Activated CD4-positive, alpha-beta T cell treated with anti-CD3 and anti-CD28 coated beads, Interleukin-2, amount 50 U/mL, for 4 hours (primary cell): ENCODE data around the gene GBGT1.
"Not testable (repeated sequence)": the region's sequence is repeated elsewhere in the genome, so short reads cannot be mapped to it uniquely, and the experiment has no call there.

Source experiments
- DNase-seq, 2 experiments: peaks; one replicate each; pipeline ENCODE4 v3.0.0-alpha.2; 2020

GBGT1 gene

DNA sequence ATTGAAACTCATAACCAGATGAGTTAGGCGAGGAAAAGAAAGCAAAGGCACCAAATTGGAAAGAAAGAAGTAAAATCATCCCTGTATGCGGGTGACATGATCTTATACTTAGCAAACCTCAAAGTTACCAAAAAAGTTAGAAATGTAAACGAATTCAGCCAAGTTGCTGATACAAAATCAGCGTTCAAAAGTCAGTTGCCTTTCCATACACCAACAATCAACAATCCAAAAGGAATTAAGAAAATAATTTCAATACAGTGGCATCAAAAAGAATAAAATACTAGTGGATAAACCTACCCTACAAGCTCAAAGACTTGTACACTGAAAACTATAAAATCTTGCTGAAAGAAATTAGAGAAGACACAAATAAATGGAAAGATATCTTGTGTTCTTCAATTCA is 30.9 kb upstream of the GBGT1 start:
- no peak for DNase-seq

DNA sequence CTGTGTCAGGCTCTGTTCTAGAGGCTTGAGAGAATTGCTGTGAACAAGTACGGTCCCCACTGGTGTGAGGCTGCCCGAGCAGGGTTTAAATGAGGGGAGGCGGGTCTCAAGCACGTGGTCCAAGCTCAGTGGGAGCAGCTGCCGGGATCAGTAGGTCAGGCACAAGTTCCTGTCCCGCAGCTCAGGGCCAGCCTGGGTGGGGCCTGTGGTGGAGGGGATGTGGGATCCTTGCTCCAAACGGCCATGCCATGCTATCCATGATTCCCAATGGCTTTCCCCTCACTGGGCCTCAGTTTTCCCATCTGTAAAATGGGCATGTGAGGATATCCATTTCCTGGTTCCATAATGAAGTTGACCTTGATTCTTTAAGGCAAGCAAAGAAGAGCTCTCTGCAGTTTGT is 28.3 kb upstream of the GBGT1 start:
- DNase-seq, result no peak

DNA sequence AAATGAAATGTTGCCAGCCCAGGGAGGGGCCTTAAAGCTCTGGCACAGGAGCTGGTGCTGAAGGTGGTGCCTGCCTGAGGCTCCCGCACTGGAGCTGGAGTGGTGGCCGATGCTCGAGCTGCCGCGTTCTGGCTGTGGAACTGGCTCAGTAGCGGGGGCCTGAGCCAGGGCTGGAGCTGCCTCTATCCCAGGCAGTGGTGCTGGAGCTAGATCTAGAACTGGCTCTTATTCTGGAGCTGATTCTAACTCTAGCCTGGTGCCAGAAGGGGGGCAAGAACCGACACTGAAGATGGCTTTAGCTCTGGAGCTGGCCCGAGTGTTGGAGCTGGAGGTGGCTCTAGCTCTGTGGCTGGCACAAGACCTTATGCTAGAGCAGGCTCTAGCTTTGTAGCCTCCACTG is 26.1 kb upstream of the GBGT1 start:
- DNase-seq, result no peak

DNA sequence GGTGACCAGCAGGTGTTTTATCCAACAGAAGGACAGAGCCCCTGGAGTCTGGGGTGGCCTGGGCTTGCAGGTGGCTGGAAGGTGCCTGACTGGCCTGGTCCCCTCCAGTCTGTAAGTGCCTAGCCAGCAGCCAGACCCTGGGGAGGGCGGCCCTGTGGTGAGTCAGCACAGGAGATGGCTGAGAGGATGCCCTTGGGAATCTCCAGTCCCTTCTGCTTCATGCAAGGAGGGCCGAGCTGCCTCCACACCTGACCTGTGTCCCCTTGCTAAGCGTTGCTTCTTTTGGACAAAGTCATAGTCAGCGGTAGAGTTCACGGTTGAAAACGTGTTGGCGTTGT is 25.1 kb upstream of the GBGT1 start:
- DNase-seq, result no peak

DNA sequence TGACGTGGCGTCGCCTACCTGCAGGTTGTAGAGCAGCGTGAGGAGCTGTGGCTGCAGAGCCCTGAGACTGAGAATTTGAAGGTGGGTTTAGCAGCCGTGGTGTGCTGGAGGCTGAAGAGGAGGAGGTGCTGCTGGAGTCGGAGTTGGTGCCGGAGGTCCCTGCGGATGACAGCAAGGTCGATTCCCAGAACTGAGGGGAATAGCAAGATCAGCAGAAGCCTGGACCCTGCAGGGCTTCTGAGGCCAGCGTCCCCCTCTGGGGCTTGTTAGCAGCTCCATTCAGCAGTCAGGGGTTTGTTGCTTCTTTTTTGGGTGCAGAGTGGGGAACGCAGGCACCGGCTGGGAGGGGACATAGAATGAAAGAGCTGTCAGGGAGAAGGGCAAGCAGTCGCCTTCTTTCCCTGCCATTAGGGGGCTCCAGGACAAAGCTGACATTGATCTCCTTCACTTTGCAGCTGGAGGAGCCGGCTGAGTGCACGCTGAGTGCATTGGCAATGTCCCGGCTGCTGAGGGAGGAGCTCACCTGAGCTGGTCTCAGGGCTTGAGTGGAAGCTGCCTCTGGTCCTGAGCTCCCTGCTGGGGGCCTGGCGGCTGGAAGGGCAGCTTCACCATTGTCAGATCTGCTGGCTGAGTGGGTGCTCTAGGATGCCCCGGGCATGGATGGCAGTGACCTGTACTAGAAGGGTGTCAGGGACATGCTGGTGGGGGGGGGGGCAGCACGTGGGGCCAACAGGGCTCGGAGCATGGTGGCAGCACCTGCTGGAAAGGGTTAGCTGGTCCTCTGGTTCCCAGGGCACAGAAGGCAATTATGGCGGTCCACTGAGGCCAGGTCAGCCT is 24.5 kb upstream of the GBGT1 start:
- no peak for DNase-seq

DNA sequence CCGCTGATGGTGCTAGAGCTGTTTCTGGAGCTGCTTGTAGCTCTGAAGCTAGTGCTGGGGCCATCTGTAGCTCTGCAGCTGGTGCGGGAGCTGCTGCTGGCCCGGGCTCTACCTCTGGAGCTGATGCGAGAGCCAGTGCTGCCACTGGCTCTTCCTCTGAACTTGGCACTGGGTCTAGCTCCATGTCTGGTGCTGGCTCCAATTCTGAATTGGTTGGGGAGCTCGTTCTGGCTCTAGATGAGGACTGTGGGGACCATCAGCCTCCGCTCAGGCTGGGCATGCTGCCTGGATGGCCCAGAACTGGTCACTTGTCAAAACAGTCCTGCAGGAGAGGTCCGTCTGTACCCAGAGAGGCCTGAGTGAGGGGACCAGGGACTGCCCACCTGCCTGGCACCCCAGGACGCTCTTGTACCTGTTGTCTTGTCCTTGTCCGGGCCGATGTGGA is 23.9 kb upstream of the GBGT1 start:
- no peak for DNase-seq

DNA sequence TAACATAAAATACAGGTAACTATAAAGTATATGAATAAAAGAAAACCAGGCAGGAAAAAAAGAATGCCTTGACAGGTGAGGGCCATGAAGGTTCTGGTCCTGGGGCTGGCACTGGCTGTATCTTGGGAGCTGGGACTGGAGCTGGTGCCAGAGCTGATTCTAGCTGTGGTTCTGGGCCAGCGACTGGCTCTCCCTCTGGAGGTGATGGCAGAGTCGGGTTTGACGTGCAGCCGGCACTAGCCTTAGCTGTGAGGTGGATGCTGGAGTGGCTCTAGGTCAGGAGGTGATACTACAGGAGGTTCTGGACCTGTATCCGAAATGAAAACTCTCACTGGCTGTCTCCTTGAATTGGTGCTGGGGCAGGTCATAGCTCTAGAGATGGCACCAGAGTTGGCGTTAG is 23.0 kb upstream of the GBGT1 start:
- DNase-seq, result no peak

DNA sequence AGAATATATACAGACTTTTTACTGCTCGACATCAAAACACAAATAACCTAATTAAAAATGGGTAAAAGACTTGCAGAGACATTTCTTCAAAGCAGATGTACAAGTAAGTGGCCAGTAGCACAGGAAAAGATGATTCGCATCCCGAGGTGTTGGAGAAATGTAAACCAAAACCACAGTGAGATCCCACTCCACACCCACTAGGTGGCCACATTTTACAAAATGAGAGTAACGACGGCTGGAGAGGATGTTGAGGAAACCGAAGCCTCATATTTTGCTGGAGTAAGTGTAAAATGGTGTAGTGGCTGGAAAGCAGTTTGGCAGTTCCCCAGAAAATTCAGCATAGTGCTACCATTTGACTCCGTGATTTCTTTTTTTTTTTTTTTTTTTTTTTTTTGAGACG is 21.3 kb upstream of the GBGT1 start:
- no peak for DNase-seq

DNA sequence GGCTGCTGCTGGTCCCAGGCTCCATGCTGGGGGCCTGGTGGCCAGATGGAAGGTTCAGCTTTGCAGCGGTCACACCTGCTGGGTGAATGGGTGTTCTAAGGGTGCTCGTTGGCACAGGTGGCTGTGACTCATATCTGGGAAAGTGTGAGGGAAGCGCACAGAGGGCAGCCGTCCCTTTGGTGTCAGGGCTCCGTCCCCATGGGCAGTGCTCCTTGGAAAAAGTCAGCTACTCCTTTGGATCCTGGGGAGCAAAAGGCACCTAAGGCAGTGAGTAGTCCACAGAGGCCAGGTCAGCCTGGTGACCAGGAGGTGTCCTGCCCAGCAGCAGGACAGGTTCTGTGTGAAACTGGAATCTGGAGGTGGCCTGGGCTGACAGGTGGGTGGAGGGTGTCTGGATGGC is 18.4 kb upstream of the GBGT1 start:
- DNase-seq, result no peak

DNA sequence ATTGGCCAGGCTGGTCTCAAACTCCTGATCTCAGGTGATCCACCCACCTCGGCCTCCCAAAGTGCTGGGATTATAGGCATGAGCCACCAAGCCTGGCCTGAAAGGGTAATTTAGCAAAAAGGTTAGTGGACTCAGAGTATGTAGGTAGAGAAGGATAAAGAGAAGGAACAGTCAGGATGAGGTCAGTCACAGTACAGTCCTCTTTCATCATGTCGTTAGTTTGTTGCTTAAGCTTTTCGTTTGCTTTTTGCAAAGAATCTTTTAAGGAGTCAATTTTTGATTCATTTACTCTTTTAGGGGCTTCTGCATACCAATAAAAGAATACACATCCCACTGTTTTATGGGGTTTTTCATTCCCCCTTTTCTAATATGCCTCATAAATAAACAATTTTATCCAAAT is 17.8 kb upstream of the GBGT1 start:
- DNase-seq, result no peak

DNA sequence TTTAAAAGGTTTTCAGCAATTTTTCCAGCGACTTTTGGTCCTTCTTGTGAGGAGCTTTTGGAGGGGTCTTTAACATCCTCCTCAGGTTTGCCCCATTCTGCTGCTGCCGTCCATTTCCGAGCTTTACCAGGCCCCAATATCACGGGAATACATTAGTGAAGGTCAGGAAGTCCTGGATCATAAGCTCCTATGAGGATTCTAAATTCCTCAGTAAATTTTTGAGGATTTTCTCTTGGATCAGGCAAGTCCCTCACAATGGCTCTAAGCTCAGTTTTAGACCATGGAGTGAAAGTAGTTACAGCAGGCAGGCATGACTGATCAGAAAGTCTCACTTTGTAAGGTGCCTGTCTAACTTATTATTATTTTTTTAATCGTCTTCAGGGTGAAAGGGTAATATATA is 17.2 kb upstream of the GBGT1 start:
- DNase-seq, result no peak

DNA sequence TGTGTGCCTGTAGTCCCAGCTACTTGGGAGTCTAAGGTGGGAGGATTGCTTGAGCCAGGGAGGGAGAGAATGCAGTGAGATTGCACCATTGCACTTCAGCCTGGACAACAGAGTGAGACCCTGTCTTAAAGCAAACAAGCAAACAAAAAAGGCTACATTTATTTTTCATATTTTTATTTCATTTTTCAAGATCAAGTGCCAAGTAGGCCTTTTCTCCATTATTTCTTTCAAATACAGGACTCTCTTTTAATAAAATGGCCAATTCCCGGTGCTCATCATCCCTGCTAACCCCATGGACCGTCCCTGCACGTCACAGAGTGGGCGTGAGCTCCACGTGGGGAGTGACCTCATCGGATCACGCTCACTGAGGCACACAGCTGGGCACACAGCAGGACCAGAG is 9.3 kb upstream of the GBGT1 start:
- no peak for DNase-seq

DNA sequence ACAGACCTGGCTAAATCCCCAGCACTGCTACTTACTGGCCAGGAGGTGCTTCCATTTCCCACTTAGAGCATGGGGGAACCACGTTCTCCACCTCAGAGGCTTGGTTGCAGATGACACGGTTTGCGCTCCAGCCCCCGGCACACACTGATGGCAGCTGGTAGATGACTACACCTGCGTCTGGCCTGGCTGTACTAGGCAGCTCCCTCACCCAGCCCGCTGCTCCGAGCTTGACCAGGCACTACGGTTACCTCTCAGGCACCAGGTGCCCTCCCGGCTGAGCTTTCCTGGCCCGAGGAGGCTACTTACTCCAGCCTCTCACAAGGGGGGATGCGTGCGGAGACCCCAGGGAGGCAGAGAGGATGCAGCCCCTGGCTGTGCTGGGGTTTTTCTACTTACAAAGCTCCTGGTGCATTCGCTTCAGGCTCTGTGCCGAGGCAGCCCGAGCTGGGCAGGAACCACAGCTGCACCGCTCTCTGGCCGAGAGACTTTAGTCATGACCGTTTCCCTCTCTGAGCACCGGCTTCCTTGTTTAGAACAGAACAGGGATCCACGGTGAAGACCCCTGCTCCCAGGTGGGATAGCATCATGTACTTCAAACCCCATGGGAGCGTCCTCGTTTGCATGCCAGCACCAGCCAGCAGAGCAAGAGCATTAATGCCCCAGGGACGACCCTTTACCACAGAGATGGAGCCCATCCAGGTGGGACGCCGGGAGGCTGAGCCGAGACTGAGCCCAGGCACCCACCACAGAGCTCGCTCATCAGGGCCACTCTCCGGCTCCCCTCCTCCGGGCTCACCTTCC is 7.6 kb upstream of the GBGT1 start:
- DNase-seq, result no peak

DNA sequence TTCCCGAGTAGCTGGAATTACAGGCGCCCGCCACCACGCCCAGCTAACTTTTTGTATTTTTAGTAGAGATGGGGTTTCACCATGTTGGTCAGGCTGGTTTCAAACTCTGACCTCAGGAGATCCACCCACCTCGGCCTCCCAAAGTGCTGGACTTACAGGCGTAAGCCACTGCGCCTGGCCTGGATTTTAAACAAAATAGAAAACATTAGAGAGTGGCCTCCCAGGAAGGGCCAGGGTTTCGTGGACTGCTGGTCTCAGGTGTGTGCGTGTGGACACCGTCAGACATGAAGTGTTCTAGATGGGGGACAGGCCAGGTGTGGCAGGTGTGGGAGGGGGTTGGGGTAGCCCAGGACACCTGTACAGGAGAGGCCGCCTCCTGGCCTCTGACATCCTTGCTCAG is 7.0 kb upstream of the GBGT1 start:
- no peak for DNase-seq

DNA sequence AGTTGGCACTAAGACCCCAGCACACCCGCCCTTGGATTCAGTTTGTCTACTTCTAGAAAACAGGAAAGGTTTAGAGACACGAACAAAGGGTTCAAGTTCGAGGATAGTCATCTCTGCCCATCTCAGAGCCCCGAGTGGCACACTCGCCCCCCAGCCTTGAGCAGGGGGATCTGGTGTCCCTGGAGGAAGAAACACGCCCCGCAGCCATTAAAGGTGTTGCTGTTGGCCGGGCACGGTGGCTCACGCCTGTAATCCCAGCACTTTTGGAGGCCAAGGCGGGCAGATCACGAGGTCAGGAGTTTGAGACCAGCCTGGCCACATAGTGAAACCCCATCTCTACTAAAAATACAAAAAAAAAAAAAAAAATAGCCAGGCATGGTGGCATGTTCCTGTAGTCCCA is 6.0 kb upstream of the GBGT1 start:
- not testable (repeated sequence) for DNase-seq

DNA sequence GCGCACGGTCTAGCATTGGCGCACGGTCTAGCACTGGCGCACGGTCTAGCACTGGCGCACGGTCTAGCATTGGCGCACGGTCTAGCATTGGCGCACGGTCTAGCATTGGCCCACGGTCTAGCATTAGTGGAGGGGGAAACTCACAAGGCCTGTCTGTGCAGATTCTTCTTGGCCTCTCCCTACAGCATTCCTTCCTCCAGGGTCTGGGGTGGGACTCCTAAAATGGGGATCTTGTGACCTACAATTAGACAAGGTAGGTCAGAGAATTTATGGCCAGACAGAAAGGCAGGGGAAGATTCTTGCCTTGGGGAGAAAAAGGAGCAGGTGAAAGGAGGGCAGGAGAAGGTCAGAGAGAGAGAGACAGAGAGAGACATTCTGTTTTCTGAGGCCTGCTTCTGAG is 5.4 kb upstream of the GBGT1 start:
- no peak for DNase-seq

DNA sequence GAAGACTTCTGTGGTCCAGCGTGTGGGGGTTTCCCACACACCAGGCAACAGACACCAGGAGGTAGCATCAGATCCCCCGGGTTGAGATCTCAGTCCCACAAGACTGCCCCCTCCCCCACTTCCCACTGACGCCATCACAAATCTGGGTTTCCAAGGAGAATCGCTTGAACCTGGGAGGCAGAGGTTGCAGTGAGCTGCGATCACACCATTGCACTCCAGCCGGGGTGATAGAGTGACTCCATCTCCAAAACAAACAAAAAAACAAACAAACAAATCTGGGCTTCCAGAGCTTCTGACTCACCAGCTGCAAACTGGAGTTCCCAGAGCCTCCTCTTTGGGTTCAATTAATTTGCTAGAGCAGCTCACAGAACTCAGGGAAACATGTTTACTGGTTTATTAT is 4.7 kb upstream of the GBGT1 start:
- no peak for DNase-seq

DNA sequence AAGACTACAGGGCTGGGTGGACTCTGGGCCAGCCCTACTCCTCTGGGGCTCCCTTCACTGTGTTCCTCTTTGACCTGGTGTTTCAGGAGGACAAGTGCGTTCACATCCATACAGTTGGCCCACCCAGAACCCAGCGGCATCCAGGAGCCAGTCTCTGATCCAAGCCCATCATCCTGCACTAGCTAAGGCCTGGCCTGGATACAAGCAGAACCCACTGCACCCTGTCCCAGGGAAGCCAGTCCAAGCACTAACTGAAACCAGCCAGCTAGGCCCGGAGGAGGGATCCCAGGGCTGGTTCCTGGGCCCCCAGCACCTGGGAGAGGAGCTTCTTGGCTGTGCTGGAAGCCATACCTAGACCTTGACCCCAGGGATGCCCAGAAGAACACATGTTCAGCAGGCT is 4.1 kb upstream of the GBGT1 start:
- DNase-seq, result no peak

DNA sequence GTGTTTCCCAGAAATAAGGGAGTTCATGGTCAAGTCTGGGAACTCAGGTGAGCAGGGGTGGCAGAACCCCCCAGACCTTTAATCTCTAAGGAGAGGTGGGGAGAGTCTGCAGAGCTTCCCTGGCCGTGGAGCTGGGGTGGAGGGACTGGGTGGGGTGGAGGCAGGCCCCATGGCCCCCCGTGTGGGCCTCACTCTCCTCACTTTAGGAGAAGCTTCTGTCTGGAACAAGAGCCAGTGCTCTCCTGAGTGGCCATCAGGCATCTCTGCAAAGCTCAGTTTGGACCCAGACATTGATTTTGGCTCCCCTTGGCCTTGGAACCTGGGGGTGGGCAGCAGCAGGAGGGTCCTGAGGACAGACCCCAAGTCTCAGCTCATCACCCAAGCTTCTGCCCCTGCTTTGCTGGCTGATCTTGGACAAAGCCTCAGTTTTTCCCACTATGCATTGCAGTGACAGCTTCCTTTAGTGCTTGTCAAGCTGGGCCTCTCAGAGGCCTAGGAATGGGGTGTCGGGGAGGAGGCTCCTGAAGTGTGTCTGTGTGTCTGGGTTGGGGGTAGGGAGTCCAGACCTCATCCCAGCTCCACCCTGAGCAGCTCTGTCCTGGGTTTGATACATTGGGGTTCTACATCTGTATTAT is 3.5 kb upstream of the GBGT1 start:
- no peak for DNase-seq

DNA sequence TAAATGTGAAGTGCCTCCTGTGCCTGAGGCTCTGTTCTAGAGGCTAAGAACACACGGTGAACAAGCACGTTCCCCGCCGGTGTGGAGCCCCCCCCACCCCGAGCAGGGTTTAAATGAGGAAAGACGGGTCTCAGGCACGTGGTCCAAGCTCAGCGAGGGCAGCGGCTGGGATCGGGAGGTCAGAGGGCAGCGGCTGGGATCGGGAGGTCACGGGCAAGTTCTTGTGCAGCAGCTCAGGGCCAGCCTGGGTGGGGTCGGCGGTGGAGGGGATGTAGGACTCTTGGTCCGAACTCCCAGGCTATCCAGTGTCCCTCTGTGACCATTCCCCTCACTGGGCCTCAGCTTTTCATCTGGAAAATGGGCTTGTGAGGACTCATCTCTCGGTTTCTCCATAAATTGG is 2.7 kb upstream of the GBGT1 start:
- no peak for DNase-seq

DNA sequence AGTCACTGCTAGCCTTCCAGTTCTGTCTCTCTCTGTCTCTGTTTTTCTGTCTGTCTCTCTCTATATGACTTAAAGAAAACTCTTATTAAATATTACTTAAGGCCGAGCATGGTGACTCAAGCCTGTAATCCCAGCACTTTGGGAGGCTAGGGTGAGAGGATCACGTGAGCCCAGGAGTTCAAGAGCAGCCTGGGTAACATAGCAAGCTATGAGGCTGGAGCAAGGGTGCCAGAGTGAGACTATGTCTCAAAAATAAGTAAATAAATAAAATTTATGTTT is 1.7 kb upstream of the GBGT1 start:
- DNase-seq, result no peak

DNA sequence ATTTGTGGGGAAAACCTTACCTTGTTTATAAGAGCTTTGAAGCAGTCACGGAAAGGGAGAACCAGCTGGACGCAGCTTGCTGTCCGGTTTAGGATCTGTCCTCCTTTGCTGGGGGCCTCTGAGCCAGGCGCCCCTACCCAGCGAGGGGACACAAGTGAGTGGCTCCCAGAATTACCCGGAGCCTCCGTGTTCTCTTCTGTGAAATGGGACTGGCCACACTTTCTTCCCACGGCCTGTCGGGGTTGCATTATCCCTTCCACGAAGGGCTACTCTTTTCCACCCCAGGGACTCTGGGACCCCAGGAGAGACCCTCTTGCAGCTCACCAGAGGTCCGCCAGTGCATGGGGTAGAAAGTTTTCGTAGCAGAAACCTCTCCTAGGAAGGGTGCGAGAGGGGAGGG is 477 bp upstream of the GBGT1 start:
- DNase-seq, result no peak

DNA sequence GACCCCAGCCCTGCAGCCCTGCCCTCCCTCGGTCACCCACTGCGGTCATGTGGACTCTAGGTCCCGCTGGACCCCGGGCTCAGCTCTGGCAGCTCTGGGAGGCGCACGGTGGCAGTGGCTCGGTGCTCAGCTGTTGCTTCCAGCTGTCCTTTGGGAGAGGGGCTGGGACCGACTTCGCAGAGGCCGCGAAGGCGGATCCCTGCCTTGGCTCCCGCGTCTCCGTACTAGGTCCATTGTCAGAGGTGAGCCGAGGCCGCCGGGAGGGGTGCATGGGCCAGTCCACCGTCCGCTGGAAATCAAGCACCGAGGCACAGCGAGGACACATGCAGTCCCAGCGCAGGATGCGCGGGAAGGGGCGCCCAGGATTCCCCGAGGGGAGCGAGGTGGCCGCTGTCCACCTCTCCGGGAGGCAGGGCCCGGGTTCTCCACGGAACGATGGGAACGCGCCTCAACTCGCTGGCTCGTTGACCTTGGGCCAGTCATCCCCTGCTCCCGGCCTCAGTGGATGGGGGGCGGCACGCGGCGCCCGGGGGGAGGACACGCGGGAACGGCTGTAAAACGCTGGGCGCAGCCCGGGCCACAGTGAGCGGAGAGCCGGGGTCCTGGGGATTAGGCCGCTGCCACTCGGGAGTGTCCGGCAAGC is 732 bp downstream of the GBGT1 start:
- no peak for DNase-seq

DNA sequence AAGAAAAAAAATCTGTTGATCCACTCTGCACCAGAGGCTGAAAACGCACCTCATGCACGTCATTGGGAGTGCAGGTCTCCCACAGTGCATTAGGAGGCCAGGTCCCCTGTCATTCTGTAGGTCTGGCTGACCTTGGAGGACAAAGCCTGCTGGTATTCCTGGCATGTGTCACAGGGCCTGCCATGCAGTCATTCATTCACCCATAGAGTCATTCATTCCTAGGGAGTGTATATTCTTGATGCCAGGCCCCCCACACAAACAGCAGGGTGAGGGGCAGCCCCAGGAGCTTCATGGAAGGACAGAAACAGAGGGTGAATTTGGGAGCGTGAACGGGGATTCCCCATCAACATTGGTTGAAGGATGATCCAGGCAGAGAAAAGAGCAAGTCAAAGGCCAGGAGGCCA is 2.2 kb downstream of the GBGT1 start:
- DNase-seq, result no peak
